Ishikawa (cell line): ENCODE results near the gene CLCNKB.

Experiments
- CEBPB ChIP-seq: IDR thresholded peaks from 2 replicates; pipeline ENCODE4 v1.6.1; 2012
- CREB1 ChIP-seq: IDR thresholded peaks from 2 replicates; pipeline ENCODE4 v1.6.1; 2012; ENCODE audit warnings: low read depth
- EGR1 ChIP-seq: IDR thresholded peaks from 2 replicates; pipeline ENCODE4 v1.6.1; 2012
- EP300 ChIP-seq: IDR thresholded peaks from 2 replicates; pipeline ENCODE4 v1.6.1; 2012; ENCODE audit warnings: borderline replicate concordance
- FOXM1 ChIP-seq: IDR thresholded peaks from 2 replicates; pipeline ENCODE4 v1.6.1; 2012; ENCODE audit warnings: low read depth, borderline replicate concordance
- NFIC ChIP-seq: IDR thresholded peaks from 2 replicates; pipeline ENCODE4 v1.6.1; 2012
- RAD21 ChIP-seq: IDR thresholded peaks from 2 replicates; pipeline ENCODE4 v1.6.1; 2012; ENCODE audit warnings: low read depth
- TAF1 ChIP-seq: IDR thresholded peaks from 2 replicates; pipeline ENCODE4 v1.6.1; 2012; ENCODE audit warnings: low read depth, mild to moderate bottlenecking
- TCF12 ChIP-seq: IDR thresholded peaks from 2 replicates; pipeline ENCODE4 v1.6.1; 2012; ENCODE audit warnings: low read depth
- TEAD4 ChIP-seq: IDR thresholded peaks from 2 replicates; pipeline ENCODE4 v1.6.1; 2012
- YY1 ChIP-seq: IDR thresholded peaks from 2 replicates; pipeline ENCODE4 v1.6.1; 2012; ENCODE audit warnings: low read depth
- ZBTB7A ChIP-seq: IDR thresholded peaks from 2 replicates; pipeline ENCODE4 v1.6.1; 2012; ENCODE audit warnings: low read depth
- TF ChIP-seq, protein P1 (sequence below): IDR thresholded peaks from 2 replicates; pipeline ENCODE4 v1.6.1; 2012; ENCODE audit warnings: low read depth, mild to moderate bottlenecking
- TF ChIP-seq, protein P2 (sequence below): IDR thresholded peaks from 2 replicates; pipeline ENCODE4 v1.6.1; 2012
- TF ChIP-seq, protein P3 (sequence below): IDR thresholded peaks from 2 replicates; pipeline ENCODE4 v1.6.1; 2012

The CLCNKB gene

DNA sequence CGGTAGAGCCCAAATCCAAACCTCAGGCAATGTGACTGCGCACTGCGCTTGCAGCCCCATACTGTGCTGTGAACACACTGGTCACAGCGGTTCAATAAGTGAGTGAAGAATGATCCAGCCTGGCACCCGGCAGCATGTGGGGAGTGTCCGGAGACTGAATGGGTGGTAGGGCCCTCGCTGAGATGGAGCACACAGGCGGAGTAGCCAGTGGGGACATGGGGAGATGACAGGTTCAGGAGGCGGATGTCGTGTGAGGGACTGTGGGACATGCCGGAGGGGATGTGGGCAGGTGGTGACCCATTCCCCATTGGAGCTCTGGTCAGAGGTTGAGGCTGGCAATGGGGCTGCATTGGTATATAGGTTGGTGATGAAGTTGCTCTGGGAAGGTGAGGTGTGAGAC, 33.9 kb upstream of the CLCNKB start:
- TF ChIP-seq TAF1 (no peak), EGR1 (no peak), ZBTB7A (no peak), EP300 (no peak), TCF12 (no peak)

DNA sequence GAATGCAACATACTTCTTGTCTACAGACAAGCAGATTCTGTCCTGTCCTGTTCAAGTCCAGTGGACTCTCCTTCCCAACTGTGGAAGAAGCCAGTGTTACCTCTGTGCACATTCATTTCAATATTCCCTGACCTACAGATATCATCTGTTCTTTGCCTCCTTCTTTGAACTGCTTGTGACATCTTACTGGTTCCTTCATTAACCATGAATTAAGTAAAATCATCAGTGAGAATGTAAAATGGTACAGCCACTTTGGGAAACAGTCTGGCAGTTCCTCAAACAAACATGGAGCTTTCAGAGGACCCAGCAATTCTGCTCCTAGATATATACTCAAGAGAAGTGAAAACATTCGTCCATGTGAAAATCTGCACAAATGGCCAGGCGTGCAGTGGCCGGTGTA, 32.7 kb upstream of the CLCNKB start:
- TF ChIP-seq CREB1 = no peak
- no peak for TF ChIP-seq NFIC
- TF ChIP-seq YY1 = no peak
- TF ChIP-seq, protein P1, sequence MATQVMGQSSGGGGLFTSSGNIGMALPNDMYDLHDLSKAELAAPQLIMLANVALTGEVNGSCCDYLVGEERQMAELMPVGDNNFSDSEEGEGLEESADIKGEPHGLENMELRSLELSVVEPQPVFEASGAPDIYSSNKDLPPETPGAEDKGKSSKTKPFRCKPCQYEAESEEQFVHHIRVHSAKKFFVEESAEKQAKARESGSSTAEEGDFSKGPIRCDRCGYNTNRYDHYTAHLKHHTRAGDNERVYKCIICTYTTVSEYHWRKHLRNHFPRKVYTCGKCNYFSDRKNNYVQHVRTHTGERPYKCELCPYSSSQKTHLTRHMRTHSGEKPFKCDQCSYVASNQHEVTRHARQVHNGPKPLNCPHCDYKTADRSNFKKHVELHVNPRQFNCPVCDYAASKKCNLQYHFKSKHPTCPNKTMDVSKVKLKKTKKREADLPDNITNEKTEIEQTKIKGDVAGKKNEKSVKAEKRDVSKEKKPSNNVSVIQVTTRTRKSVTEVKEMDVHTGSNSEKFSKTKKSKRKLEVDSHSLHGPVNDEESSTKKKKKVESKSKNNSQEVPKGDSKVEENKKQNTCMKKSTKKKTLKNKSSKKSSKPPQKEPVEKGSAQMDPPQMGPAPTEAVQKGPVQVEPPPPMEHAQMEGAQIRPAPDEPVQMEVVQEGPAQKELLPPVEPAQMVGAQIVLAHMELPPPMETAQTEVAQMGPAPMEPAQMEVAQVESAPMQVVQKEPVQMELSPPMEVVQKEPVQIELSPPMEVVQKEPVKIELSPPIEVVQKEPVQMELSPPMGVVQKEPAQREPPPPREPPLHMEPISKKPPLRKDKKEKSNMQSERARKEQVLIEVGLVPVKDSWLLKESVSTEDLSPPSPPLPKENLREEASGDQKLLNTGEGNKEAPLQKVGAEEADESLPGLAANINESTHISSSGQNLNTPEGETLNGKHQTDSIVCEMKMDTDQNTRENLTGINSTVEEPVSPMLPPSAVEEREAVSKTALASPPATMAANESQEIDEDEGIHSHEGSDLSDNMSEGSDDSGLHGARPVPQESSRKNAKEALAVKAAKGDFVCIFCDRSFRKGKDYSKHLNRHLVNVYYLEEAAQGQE = no peak
- TF ChIP-seq CEBPB = no peak
- no peak for TF ChIP-seq RAD21
- TF ChIP-seq, protein P2, sequence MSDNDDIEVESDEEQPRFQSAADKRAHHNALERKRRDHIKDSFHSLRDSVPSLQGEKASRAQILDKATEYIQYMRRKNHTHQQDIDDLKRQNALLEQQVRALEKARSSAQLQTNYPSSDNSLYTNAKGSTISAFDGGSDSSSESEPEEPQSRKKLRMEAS = no peak
- no peak for TF ChIP-seq EGR1
- TF ChIP-seq, protein P3, sequence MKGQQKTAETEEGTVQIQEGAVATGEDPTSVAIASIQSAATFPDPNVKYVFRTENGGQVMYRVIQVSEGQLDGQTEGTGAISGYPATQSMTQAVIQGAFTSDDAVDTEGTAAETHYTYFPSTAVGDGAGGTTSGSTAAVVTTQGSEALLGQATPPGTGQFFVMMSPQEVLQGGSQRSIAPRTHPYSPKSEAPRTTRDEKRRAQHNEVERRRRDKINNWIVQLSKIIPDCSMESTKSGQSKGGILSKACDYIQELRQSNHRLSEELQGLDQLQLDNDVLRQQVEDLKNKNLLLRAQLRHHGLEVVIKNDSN = no peak
- TF ChIP-seq TEAD4 = no peak
- no peak for TF ChIP-seq TAF1
- no peak for TF ChIP-seq TCF12
- TF ChIP-seq FOXM1 = no peak
- TF ChIP-seq ZBTB7A = no peak
- no peak for TF ChIP-seq EP300

DNA sequence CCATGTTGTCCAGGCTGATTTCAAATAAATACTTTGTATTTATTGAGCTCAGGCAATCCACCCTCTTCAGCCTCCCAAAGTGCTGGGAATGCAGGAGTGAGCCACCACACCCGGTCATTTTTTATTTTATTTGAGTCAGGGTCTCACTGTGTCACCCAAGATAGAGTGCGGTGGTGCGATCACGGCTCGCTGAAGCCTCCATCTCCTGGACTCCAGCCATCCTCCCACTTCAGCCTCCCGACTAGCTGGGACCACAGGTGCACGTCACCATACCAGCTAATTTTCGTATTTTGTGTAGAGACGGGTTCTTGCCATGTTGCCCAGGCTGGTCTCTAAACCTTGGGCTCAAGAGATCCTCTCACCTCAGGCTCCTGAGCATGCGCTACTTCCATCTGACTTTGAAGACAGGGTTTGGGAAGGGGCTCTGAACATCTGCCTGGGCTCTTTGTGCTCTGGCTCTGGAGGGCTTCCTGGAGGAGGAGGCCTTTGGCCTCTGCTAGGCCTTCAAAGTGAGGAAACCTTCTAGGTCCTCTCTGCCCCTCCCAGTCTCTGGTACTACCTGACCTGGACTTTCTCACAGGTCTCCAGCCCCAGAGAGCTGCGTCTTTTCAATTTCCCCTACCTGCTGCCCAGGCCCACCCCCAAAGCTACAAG, 31.5 kb upstream of the CLCNKB start:
- no peak for TF ChIP-seq TCF12
- no peak for TF ChIP-seq TAF1
- TF ChIP-seq, protein P3 = no peak
- no peak for TF ChIP-seq CREB1
- TF ChIP-seq, protein P2 = no peak
- no peak for TF ChIP-seq EP300
- no peak for TF ChIP-seq RAD21
- TF ChIP-seq YY1 = no peak
- TF ChIP-seq, protein P1 = no peak
- TF ChIP-seq CEBPB = no peak
- no peak for TF ChIP-seq EGR1
- TF ChIP-seq TEAD4 = no peak
- TF ChIP-seq NFIC = no peak
- TF ChIP-seq ZBTB7A = no peak
- TF ChIP-seq FOXM1 = no peak

DNA sequence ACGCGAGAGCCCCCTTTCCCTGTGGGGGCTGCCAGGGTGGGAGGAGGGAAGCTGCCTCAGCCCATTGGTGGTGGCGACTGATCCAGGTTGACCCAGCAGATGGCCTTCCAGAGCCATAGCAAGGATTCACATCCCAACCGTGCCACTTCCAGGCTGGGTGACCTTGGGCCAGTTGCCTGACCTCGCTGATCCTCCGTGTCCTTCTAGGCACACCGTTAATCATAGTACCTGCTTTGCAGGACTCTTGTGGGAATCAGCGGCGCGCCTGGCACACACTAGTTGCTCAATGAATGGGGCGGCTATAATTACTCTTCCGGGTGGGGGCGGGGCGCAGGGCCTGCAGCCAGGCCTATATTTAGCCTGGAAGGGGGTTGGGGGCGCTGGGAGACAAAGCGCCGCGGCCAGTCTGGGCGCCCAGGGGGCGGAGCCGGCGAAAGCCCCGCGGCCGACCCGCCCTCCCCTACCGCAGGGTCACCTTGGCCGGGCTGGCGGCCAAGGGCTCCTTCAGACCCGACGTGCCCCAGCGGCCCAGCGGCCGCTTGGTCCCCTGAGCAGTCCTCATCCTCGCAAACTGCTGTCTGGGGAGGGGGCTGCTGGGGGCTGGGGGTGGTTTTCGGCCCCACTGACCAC, 30.9 kb upstream of the CLCNKB start:
- TF ChIP-seq, protein P3 = no peak
- TF ChIP-seq TEAD4 = 0 out of 2 replicates have a peak, but pooled peaks have one; percentile 11
- TF ChIP-seq EP300 = no peak; the same call in 1 of the 2 replicates
- TF ChIP-seq YY1 = no peak
- TF ChIP-seq ZBTB7A = no peak
- TF ChIP-seq NFIC = peak; percentile 66; the same call in 1 of the 2 replicates
- TF ChIP-seq, protein P2 = no peak
- TF ChIP-seq TCF12 = 0 out of 2 replicates have a peak, but pooled peaks have one; percentile 38
- TF ChIP-seq RAD21 = peak; percentile 22; the same call in 1 of the 2 replicates
- 0 out of 2 replicates have a peak, but pooled peaks have one; percentile 25 for TF ChIP-seq EGR1
- no peak for TF ChIP-seq FOXM1
- TF ChIP-seq, protein P1 = no peak
- peak; percentile 81 for TF ChIP-seq CEBPB
- no peak for TF ChIP-seq CREB1
- no peak for TF ChIP-seq TAF1
